Suprapubic skin (tissue), 4 donors: Measurements from ENCODE around the gene CELF5.

Source experiments
- CTCF ChIP-seq, 2 donors: fragments of 200-600 bp in 1 of 2; fragments of 450-650 bp in 1 of 2; sonication (generic) in 1 of 2; IDR thresholded peaks; one replicate each; pipeline ENCODE4 v1.5.1; 2016 to 2019; ENCODE audit warnings: antibody characterized with exemption in 2 of 2, mild to moderate bottlenecking in 1 of 2, moderate library complexity in 1 of 2
- EP300 ChIP-seq: sonication (generic); formaldehyde crosslinking; IDR thresholded peaks from one replicate; pipeline ENCODE4 v1.6.1; 2017; ENCODE audit warnings: antibody characterized with exemption
- POLR2A ChIP-seq, 2 donors: fragments of 450-650 bp; IDR thresholded peaks; one replicate each; pipeline ENCODE4 v1.6.1; 2017; ENCODE audit warnings: antibody characterized with exemption in 2 of 2, mild to moderate bottlenecking in 2 of 2, moderate library complexity in 2 of 2
- POLR2AphosphoS5 ChIP-seq, 3 donors: sonication (generic); formaldehyde crosslinking; IDR thresholded peaks; one replicate each; pipeline ENCODE4 v1.6.1; 2017; ENCODE audit warnings: antibody characterized with exemption in 3 of 3

DNA sequence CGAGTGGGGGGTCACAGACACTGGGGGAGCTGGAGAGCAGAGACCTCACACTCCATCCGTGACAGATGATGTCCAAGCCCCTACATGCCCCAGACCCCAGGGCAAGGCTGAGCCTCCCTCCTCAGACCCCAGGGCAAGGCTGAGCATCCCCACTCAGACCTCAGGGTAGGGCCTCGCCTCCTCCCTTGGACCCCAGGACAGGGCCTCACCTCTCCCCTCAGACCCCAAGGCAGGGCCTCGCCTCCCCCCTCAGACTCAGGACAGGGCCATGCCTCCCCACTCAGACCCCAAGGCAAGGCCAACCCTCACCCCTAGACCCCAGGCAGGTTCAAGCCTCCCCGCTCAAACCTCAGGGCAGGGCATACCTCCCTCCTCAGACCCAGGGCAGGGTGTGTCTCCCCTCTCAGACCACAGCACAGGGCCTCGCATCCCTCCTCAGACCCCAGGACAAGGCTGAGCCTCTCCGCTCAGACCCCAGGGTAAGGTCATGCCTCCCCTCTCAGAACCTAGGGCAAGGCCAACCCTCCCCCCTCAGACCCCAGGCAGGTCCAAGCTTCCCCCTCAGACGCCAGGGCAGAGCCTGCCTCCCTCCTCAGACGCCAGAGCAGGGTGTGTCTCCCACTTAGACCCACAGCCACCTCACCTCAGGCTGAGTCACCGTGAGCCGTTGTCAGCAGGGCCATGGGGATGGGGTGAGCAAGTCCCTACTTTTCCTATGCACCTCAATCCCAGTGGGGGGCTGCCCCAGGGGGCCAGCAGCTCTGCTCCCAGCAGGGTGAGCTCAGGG lies 47.6 kb upstream of the CELF5 start:
- TF ChIP-seq CTCF (IDR thresholded peaks at IDR 0.05): no peak
- TF ChIP-seq POLR2AphosphoS5 (IDR thresholded peaks at IDR 0.05): no peak
- no peak for TF ChIP-seq EP300
- TF ChIP-seq POLR2A (IDR thresholded peaks at IDR 0.05): no peak
